PC-9 (cell line): Measurements from ENCODE around the gene FGB. TPM values are rescaled to one million over a fixed set of nuclear protein-coding genes. Genes with fewer than 3 reads are reported as not detected.
A peak's percentile ranks its signal among the peaks of the same experiment; 100 is the strongest.

Experiments used
- BruUV-seq: library from RNA; stranded (reverse); fragments of 400-500 nt; replicated peaks from 2 replicates; lab custom pipeline; 2021; lab: Mats Ljungman, UMichigan
- CTCF ChIA-PET: fragments of 300-600 bp; sonication (Branson Sonifier 250); formaldehyde crosslinking; loops from one replicate; lab custom pipeline; 2022; ENCODE audit warnings: antibody characterized with exemption; lab: Charles Lee
- POLR2A ChIA-PET: fragments of 300-600 bp; sonication (Branson Sonifier 250); formaldehyde crosslinking; loops from one replicate; lab custom pipeline; 2022; ENCODE audit warnings: antibody characterized with exemption; ENCODE audit not compliant: unreplicated experiment; lab: Charles Lee
- DNase-seq, 2 experiments: peaks; one replicate each; pipeline versions ENCODE4 v3.0.0 to v3.0.0-alpha.2; 2015 to 2022; ENCODE audit warnings: mixed read lengths in 1 of 2
- H2AFZ ChIP-seq: fragments of 200-600 bp; sonication (generic); 2 replicates; pipeline ENCODE4 v1.8.1; 2017; ENCODE audit warnings: antibody characterized with exemption
- H3F3A ChIP-seq: fragments of 200-600 bp; sonication (generic); 2 replicates; pipeline ENCODE4 v1.8.1; 2017; ENCODE audit warnings: antibody characterized with exemption, mild to moderate bottlenecking, low read depth; ENCODE audit not compliant: insufficient read depth
- H3K27ac ChIP-seq: fragments of 200-600 bp; sonication (generic); 2 replicates; pipeline ENCODE4 v1.6.1; 2016; ENCODE audit warnings: mixed run types
- H3K27me3 ChIP-seq: fragments of 200-600 bp; sonication (generic); 2 replicates; pipeline ENCODE4 v1.6.1; 2016; ENCODE audit warnings: low read depth, mixed run types; ENCODE audit not compliant: insufficient read depth
- H3K36me3 ChIP-seq: fragments of 200-600 bp; sonication (generic); 2 replicates; pipeline ENCODE4 v1.6.1; 2016; ENCODE audit warnings: low read depth, mixed run types
- H3K4me1 ChIP-seq: fragments of 200-600 bp; sonication (generic); replicated peaks from 2 replicates; pipeline ENCODE4 v1.6.1; 2016; ENCODE audit warnings: mixed run types; ENCODE audit not compliant: insufficient read depth
- H3K4me2 ChIP-seq: fragments of 200-600 bp; sonication (generic); 2 replicates; pipeline ENCODE4 v1.6.1; 2017; ENCODE audit warnings: mixed run types
- H3K4me3 ChIP-seq: fragments of 200-600 bp; sonication (generic); 2 replicates; pipeline ENCODE4 v1.6.1; 2016; ENCODE audit warnings: mixed run types
- H3K79me2 ChIP-seq: fragments of 200-600 bp; sonication (generic); 2 replicates; pipeline ENCODE4 v1.6.1; 2017; ENCODE audit warnings: low read depth, mixed run types
- H3K9me2 ChIP-seq: fragments of 200-600 bp; sonication (generic); 2 replicates; pipeline ENCODE4 v1.8.1; 2017; ENCODE audit warnings: mild to moderate bottlenecking; ENCODE audit not compliant: insufficient read depth
- H3K9me3 ChIP-seq: fragments of 200-600 bp; sonication (generic); 2 replicates; pipeline ENCODE4 v1.8.1; 2016; ENCODE audit warnings: low read depth; ENCODE audit not compliant: insufficient read depth
- H4K20me1 ChIP-seq: fragments of 200-600 bp; sonication (generic); 2 replicates; pipeline ENCODE4 v1.8.1; 2017; ENCODE audit not compliant: insufficient read depth
- CTCF ChIP-seq: fragments of 200-600 bp; sonication (generic); conservative IDR thresholded peaks from 2 replicates; pipeline ENCODE4 v1.6.1; 2017; ENCODE audit warnings: mixed run types, antibody characterized with exemption, mild to moderate bottlenecking, moderate library complexity
- EZH2 ChIP-seq: fragments of 200-600 bp; sonication (generic); IDR thresholded peaks from 2 replicates; pipeline ENCODE4 v1.8.0; 2017; ENCODE audit warnings: antibody characterized with exemption, low read depth
- intact Hi-C: fragments of 100-400 bp; cut with micrococcal nuclease; formaldehyde crosslinking; loops from one replicate; pipeline ENCODE4 v1.10.0; 2022; ENCODE audit not compliant: unreplicated experiment
- total RNA-seq: library from RNA; stranded (reverse); gene quantifications from 2 replicates; pipeline ENCODE4 v1.2.3, GENCODE V29; 2021

The FGB gene
- total RNA-seq, 1 experiment from 2014 or later: not detected

- no peak overlapping the region for H3K27ac ChIP-seq
- no peak overlapping the region for H3K4me3 ChIP-seq
- no peaks in the 10 kb centered on the region for H4K20me1 ChIP-seq
- ChIA-PET POLR2A (no interaction called here), CTCF (interaction anchor here (1.4 to 2.1 kb wide), 4 partner anchors 10 to 64 kb away, joined by 3 to 36 read pairs (median 8); partner anchors contain the start of gene PLRG1)
- no peaks in the 10 kb centered on the region for H3K9me2 ChIP-seq
- H3F3A ChIP-seq: no peaks in the 10 kb centered on the region
- H2AFZ ChIP-seq: no peak overlapping the region
- DNase-seq: no peak
- no TSS peak for BruUV-seq
- intact Hi-C loops: loop anchor here (1.0 to 10.0 kb wide), 5 partner anchors 59 to 815 kb away; partner anchors contain the start of genes MAP9 and SFRP2
- no peaks in the 10 kb centered on the region for H3K27me3 ChIP-seq
- TF ChIP-seq CTCF (peak; percentile 71), EZH2 (no peak)
- no peaks in the 10 kb centered on the region for H3K79me2 ChIP-seq
- peaks cover 12% of the 10 kb centered on the region; the same call in 1 of the 2 replicates for H3K4me1 ChIP-seq
- no peaks in the 10 kb centered on the region for H3K9me3 ChIP-seq
- no peak overlapping the region for H3K4me2 ChIP-seq
- no peaks in the 10 kb centered on the region for H3K36me3 ChIP-seq
Measured at GRCh38 chr4:154559494-154560418, 3.1 kb upstream of the FGB start.

GRCh38 chr4:154560419-154560801 is 2.4 kb upstream of the FGB start:
- CTCF ChIA-PET: no interaction called here

GRCh38 chr4:154560824-154561231 is 2.0 kb upstream of the FGB start:
- Histone ChIP-seq H3K9me2 (no peaks in the 10 kb centered on the region), H3K36me3 (no peaks in the 10 kb centered on the region), H2AFZ (no peak overlapping the region), H3K4me3 (no peak overlapping the region), H3K4me1 (peaks cover 12% of the 10 kb centered on the region; the same call in 1 of the 2 replicates), H3K79me2 (no peaks in the 10 kb centered on the region), H3K27ac (no peak overlapping the region), H3K4me2 (0 out of 2 replicates have a peak overlapping the region, but pooled peaks have one; percentile 23), H3K9me3 (no peaks in the 10 kb centered on the region), H4K20me1 (no peaks in the 10 kb centered on the region), H3K27me3 (no peaks in the 10 kb centered on the region), H3F3A (no peaks in the 10 kb centered on the region)
- TF ChIP-seq EZH2 (no peak), CTCF (no peak)
- POLR2A ChIA-PET: no interaction called here
- CTCF ChIA-PET: no interaction called here
- intact Hi-C loops: no loop called here
- no TSS peak for BruUV-seq
- peak in 1 of 2 experiments; percentile 78 for DNase-seq

More at GRCh38 chr4:154560419-154560801, 2.4 kb upstream of the FGB start:
- POLR2A ChIA-PET: no interaction called here
- no peak for TF ChIP-seq CTCF
- no peak for TF ChIP-seq EZH2
- no peaks in the 10 kb centered on the region for H3K36me3 ChIP-seq
- no peak overlapping the region for H2AFZ ChIP-seq
- H3K4me1 ChIP-seq: peaks cover 12% of the 10 kb centered on the region; the same call in 1 of the 2 replicates
- no peaks in the 10 kb centered on the region for H3K27me3 ChIP-seq
- no peak overlapping the region for H3K4me3 ChIP-seq
- H3K4me2 ChIP-seq: 0 out of 2 replicates have a peak overlapping the region, but pooled peaks have one; percentile 23
- no peaks in the 10 kb centered on the region for H3K9me3 ChIP-seq
- no peak overlapping the region for H3K27ac ChIP-seq
- no peaks in the 10 kb centered on the region for H4K20me1 ChIP-seq
- H3F3A ChIP-seq: no peaks in the 10 kb centered on the region
- no peak for DNase-seq
- no peaks in the 10 kb centered on the region for H3K79me2 ChIP-seq
- BruUV-seq: no TSS peak
- intact Hi-C loops: no loop called here
- no peaks in the 10 kb centered on the region for H3K9me2 ChIP-seq
